ENCODE measurements around the gene ALOX15B. TPM values are rescaled to one million over a fixed set of nuclear protein-coding genes. Genes with fewer than 3 reads are reported as not detected.

The ALOX15B gene
- total and polyA plus RNA-seq, 2 donors (not counting 1 experiment from before 2014, with no cell fraction given) = not detected

- Histone ChIP-seq H3K4me2 (ENCODE audit: extremely low read depth, insufficient read depth, low read length) (no peak overlapping the region), H2AFZ (ENCODE audit: low read length) (no peak overlapping the region), H3K79me2 (ENCODE audit: control insufficient read depth, insufficient read depth, low read length) (no peaks in the 10 kb centered on the region), H3K9ac (ENCODE audit: insufficient read depth, low read length) (no peak overlapping the region), H3K36me3 (ENCODE audit: control insufficient read depth, insufficient read depth, low read length) (no peaks in the 10 kb centered on the region), H3K27ac (ENCODE audit: insufficient read depth, low read length) (no peak overlapping the region), H3K4me1 (ENCODE audit: control insufficient read depth, extremely low read depth, insufficient read depth, low read length) (no peaks in the 10 kb centered on the region), H3K27me3 (ENCODE audit: control insufficient read depth, insufficient read depth, low read length) (peaks cover 36% of the 10 kb centered on the region), H4K20me1 (ENCODE audit: control insufficient read depth, extremely low read depth, insufficient read depth, low read length) (no peaks in the 10 kb centered on the region), H3K4me3 (replicated peaks in 1 of 4; ENCODE audit: control extremely low read depth in 1 of 4, insufficient read depth in 1 of 4, low read depth in 3 of 4, low read length in 4 of 4) (no peak overlapping the region), H3K9me3 (ENCODE audit: control insufficient read depth, insufficient read depth, low read depth, low read length) (no peaks in the 10 kb centered on the region)
- TF ChIP-seq CTCF (conservative IDR thresholded peaks at IDR 0.05 in 1 of 2, IDR thresholded peaks at IDR 0.05 in 1 of 2; ENCODE audit: low read depth in 1 of 2, low read length in 2 of 2) (no peak), EZH2 (IDR thresholded peaks at IDR 0.05; ENCODE audit: low read length, missing control alignments) (no peak)
- peak in 1 of 2 donors; percentile 44 for DNase-seq (ENCODE audit: low read depth in 2 of 2)
Observed at GRCh38 chr17:8005357-8005756, 33.5 kb upstream of the ALOX15B start.

- Histone ChIP-seq H3K27ac (ENCODE audit: insufficient read depth, low read length) (no peak overlapping the region), H3K9ac (ENCODE audit: insufficient read depth, low read length) (no peak overlapping the region), H3K9me3 (ENCODE audit: control insufficient read depth, insufficient read depth, low read depth, low read length) (no peaks in the 10 kb centered on the region), H2AFZ (ENCODE audit: low read length) (no peak overlapping the region), H3K27me3 (ENCODE audit: control insufficient read depth, insufficient read depth, low read length) (peaks cover 33% of the 10 kb centered on the region), H3K4me1 (ENCODE audit: control insufficient read depth, extremely low read depth, insufficient read depth, low read length) (no peaks in the 10 kb centered on the region), H3K4me3 (replicated peaks in 1 of 4; ENCODE audit: control extremely low read depth in 1 of 4, insufficient read depth in 1 of 4, low read depth in 3 of 4, low read length in 4 of 4) (no peak overlapping the region), H3K4me2 (ENCODE audit: extremely low read depth, insufficient read depth, low read length) (no peak overlapping the region), H3K79me2 (ENCODE audit: control insufficient read depth, insufficient read depth, low read length) (no peaks in the 10 kb centered on the region), H3K36me3 (ENCODE audit: control insufficient read depth, insufficient read depth, low read length) (no peaks in the 10 kb centered on the region), H4K20me1 (ENCODE audit: control insufficient read depth, extremely low read depth, insufficient read depth, low read length) (no peaks in the 10 kb centered on the region)
- TF ChIP-seq EZH2 (IDR thresholded peaks at IDR 0.05; ENCODE audit: low read length, missing control alignments) = no peak
- TF ChIP-seq CTCF (conservative IDR thresholded peaks at IDR 0.05 in 1 of 2, IDR thresholded peaks at IDR 0.05 in 1 of 2; ENCODE audit: low read depth in 1 of 2, low read length in 2 of 2) = no peak
- no peak for DNase-seq (ENCODE audit: low read depth in 2 of 2)
Observed at GRCh38 chr17:8005967-8006730, 32.7 kb upstream of the ALOX15B start.

- no peaks in the 10 kb centered on the region for H4K20me1 ChIP-seq (ENCODE audit: control insufficient read depth, extremely low read depth, insufficient read depth, low read length)
- H3K4me2 ChIP-seq (ENCODE audit: extremely low read depth, insufficient read depth, low read length) = no peak overlapping the region
- DNase-seq (ENCODE audit: low read depth in 2 of 2) = no peak
- H3K4me1 ChIP-seq (ENCODE audit: control insufficient read depth, extremely low read depth, insufficient read depth, low read length) = no peaks in the 10 kb centered on the region
- no peak overlapping the region for H3K9ac ChIP-seq (ENCODE audit: insufficient read depth, low read length)
- no peaks in the 10 kb centered on the region for H3K79me2 ChIP-seq (ENCODE audit: control insufficient read depth, insufficient read depth, low read length)
- TF ChIP-seq EZH2 (IDR thresholded peaks at IDR 0.05; ENCODE audit: low read length, missing control alignments) (no peak), CTCF (conservative IDR thresholded peaks at IDR 0.05 in 1 of 2, IDR thresholded peaks at IDR 0.05 in 1 of 2; ENCODE audit: low read depth in 1 of 2, low read length in 2 of 2) (no peak)
- H2AFZ ChIP-seq (ENCODE audit: low read length) = no peak overlapping the region
- H3K27me3 ChIP-seq (ENCODE audit: control insufficient read depth, insufficient read depth, low read length) = peaks cover 30% of the 10 kb centered on the region
- H3K36me3 ChIP-seq (ENCODE audit: control insufficient read depth, insufficient read depth, low read length) = no peaks in the 10 kb centered on the region
- no peaks in the 10 kb centered on the region for H3K9me3 ChIP-seq (ENCODE audit: control insufficient read depth, insufficient read depth, low read depth, low read length)
- H3K4me3 ChIP-seq (replicated peaks in 1 of 4; ENCODE audit: control extremely low read depth in 1 of 4, insufficient read depth in 1 of 4, low read depth in 3 of 4, low read length in 4 of 4) = no peak overlapping the region
- H3K27ac ChIP-seq (ENCODE audit: insufficient read depth, low read length) = no peak overlapping the region
Observed at GRCh38 chr17:8006836-8007680, 31.8 kb upstream of the ALOX15B start.
